Activated CD8-positive, alpha-beta memory T cell treated with anti-CD3 and anti-CD28 coated beads for 36 hours (primary cell): Measurements from ENCODE around the gene TMEM240. TPM values are rescaled to one million over a fixed set of nuclear protein-coding genes. Genes with fewer than 3 reads are reported as not detected.

ENCODE experiments used
- CTCF ChIA-PET: fragments of 350-600 bp; sonication (Branson Sonifier 250); formaldehyde crosslinking; loops from one replicate; lab custom pipeline; 2021; ENCODE audit warnings: antibody characterized with exemption; lab: Charles Lee
- POLR2A ChIA-PET: fragments of 350-600 bp; sonication (Branson Sonifier 250); formaldehyde crosslinking; loops from one replicate; lab custom pipeline; 2021; ENCODE audit warnings: antibody characterized with exemption; lab: Charles Lee
- total RNA-seq, 2 experiments: library from RNA; stranded (reverse); gene quantifications; one replicate each; pipeline ENCODE4 v1.2.3, GENCODE V29; 2021

The TMEM240 gene
- total RNA-seq = under 1 TPM in 1 of 2 experiments, not detected in 1; 0.48 TPM

- POLR2A ChIA-PET = no interaction called here
- CTCF ChIA-PET = no interaction called here
Measured at GRCh38 chr1:1540090-1540817, at the start of gene TMEM240. TMEM240 (minus strand) TSS chr1:1540624; CDS start chr1:1540346, 278 bp downstream.

DNA sequence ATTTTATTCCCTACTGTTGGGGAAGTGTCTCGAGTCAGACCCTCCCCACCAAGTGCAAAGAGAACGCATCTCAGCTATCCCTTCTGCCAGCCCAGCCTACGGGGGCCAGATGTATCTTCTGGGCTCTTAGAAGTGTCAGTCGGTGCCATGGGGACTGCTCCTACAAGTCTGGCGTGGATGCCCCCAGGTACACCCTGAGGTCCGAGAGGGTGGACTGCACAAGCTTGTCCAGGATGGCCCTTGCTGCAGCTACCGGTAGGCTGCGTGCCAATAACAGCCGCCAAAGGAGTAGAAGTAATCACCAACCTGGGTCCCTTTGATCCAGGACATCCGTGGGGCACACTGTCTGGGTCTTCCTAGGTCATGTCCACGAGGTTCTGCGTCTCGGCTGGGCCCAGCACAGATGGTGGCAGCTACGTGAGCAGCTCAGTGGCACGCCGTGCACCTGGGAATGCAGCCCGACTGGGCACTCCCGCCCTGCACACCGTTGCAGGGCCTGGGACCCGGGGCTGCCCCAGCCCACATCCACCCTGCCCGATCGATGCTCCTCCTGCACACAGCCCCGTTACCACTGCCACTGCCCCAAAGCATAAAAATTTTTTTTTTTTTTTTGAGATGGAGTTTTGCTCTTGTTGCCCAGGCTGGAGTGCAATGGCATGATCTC is 43.1 kb upstream of the TMEM240 start:
- ChIA-PET POLR2A (interaction anchor here (0.7 kb wide), 1 partner anchor 21 kb away, joined by 7 read pairs; no protein-coding TSS in a partner anchor), CTCF (no interaction called here)

DNA sequence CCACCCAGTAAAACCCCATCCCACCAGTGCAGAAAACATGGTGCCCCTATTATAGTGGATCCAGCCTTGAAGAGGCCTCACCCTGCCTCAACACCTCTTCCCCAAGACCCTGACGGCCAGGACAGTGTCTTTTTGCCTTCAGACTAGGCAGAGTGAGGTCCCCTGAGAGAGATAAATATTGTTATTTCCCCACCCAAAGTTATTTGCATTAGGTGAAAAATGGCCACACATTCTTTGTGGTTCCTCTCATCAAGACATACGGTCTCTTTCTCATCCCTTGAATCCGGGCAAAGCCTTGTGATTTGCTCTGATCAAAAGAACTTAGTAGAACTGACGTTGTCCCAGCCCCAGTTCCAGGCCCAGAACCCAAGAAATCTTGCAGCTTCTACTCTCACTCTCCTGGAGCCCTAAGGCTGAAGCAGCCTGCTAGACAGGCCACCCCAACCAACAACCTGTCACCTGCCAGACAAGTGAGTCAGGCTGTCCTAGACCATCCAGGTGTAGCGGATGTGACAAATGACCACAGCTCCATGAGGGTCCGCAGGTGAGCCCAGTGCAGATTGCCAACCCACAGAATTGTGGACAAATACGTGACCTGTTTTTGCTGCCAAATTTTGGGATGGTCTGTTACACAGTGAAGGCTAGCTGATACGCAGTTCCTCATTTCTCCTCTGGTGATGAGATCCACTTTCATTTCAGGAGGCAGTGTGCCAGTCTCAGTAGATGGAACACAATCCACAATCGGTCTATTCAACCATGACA is 42.3 kb upstream of the TMEM240 start:
- CTCF ChIA-PET = no interaction called here

GRCh38 chr1:1578371-1578940 is 38.0 kb upstream of the TMEM240 start:
- ChIA-PET POLR2A (no interaction called here), CTCF (no interaction called here)

More for the DNA sequence above, 42.3 kb upstream of the TMEM240 start:
- POLR2A ChIA-PET = no interaction called here

- ChIA-PET POLR2A (no interaction called here), CTCF (no interaction called here)
Measured at GRCh38 chr1:1577367-1578011, 37.1 kb upstream of the TMEM240 start.

- ChIA-PET CTCF (interaction anchor here (1.8 kb wide), 1 partner anchor 41 kb away, joined by 3 read pairs; the partner anchor contains the start of gene MIB2), POLR2A (no interaction called here)
Measured at GRCh38 chr1:1574721-1575537, 34.5 kb upstream of the TMEM240 start, which contains the start of gene SSU72. SSU72 (minus strand) TSS chr1:1574863; CDS start chr1:1574557, 306 bp downstream.

DNA sequence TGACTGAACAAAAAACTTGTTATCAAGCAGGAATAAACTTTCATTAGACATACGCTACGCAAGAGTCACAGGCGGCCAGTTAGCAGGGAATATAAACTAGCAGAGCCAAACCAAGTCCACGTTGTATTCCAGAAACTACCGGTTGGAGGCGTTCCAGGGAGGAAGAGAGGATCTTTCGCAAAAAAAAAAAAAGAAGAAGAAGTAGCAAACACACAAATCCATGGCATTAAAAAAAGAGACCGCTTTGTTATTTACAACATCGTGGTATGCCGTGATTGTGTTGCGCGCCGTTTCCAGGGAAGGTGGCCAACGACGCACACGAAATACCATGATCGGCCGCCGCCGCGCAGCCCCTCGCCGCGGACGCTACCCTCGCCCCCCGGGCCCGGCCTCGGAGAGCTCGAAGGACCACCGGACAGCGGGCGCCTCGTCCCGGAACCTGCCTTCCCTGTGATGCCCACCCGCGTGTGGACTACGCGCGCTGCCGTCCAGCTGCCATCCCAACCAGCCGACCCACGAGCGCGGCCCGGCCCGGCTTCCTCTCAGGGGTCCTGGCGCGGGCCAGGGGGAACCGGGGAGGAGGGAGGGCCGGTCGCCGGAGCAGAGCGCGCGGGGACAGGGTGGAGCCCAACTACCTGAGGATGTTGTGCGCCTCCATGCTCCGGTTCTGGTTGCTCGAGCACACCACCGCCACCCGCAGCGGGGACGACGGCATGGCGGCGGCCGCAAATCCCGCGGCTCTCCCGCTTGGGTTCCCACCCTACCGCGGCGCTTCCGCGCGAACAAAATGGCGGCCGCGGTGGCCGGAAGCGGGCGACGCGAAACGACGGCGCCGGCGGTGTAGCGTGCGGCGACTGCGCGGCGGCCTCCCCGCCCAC is 33.7 kb upstream of the TMEM240 start:
- ChIA-PET CTCF (interaction anchor here (0.6 kb wide), 1 partner anchor 44 kb away, joined by 6 read pairs; no protein-coding TSS in a partner anchor), POLR2A (no interaction called here)

DNA sequence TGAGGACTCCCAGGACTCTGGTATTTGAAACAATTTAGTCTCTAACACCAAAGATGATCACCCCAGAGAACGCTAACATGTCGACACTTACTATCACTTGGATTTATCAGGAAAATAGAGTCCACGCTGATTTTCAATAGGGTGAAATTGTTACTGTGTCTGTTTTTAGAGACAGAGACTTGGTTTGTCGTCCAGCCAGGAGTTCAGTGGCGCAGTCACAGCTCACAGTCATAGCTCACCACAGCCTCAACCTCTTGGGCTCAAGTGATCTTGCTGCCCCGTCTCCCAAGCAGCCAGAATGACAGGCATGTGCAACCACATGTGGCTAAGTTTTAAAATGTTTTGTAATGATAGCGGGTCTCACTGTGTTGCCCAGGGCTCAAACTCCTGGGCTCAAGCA is 28.9 kb upstream of the TMEM240 start:
- POLR2A ChIA-PET = interaction anchor here (0.7 to 1.0 kb wide), 2 partner anchors 13 to 762 kb away, joined by 3 read pairs; no protein-coding TSS in a partner anchor
- CTCF ChIA-PET = no interaction called here

DNA sequence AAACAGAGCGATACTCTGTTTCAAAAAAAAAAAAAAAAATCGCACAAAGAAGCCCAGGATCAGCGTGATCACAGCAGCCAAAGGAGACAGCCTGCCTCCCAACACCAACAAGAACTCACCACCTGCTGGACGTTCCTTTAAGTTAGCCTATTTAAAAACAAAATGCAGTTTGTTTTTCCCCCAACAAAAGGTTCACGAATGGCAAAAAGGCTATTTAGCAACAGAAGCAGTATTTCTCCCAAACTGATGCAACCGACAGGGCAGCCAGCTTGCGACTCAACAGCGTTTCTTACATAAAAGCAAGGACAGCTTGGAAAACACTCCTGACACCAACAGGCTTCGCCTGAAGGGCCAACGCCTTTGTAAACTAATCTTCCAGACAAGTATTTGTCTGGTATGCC is 27.5 kb upstream of the TMEM240 start:
- ChIA-PET CTCF (interaction anchor here (0.7 kb wide), 1 partner anchor 44 kb away, joined by 3 read pairs; no protein-coding TSS in a partner anchor), POLR2A (no interaction called here)

DNA sequence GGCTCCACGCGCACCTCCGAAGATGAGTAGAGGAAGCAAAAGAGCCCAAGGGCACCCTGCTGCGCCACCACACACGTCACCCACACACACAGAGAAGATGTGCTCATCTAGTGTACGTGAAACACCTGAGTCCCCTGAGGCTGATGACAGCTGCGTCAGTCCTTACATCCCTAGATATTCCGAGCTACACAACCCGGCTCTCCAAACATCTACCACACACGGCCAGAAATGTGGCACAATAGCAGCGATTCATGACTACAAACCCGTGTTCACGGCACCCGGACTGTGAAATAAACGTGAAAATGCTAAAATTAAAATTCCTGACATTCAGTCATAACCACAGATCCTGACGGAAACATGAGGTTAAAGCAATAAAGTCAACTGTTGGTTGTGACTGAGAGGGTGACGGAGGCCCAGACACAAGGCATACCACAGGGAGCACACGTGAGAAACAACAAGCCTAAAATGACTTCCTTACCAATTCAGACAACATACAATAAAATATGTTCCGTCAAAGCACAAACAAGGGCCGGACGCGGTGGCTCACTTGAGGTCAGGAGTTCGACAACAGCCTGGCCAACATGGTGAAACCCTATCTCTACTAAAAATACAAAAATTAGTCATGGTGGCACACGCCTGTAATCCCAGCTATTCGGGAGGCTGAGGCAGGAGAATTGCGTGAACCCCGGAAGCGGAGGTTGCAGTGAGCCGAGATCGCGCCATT is 26.9 kb upstream of the TMEM240 start:
- POLR2A ChIA-PET = no interaction called here
- CTCF ChIA-PET = interaction anchor here (0.6 to 0.7 kb wide), 2 partner anchors 44 to 46 kb away, joined by 3 read pairs; no protein-coding TSS in a partner anchor

- CTCF ChIA-PET = interaction anchor here (0.7 kb wide), 1 partner anchor 253 kb away, joined by 3 read pairs; no protein-coding TSS in a partner anchor
- POLR2A ChIA-PET = no interaction called here
Measured at GRCh38 chr1:1565340-1565739, 24.9 kb upstream of the TMEM240 start.

DNA sequence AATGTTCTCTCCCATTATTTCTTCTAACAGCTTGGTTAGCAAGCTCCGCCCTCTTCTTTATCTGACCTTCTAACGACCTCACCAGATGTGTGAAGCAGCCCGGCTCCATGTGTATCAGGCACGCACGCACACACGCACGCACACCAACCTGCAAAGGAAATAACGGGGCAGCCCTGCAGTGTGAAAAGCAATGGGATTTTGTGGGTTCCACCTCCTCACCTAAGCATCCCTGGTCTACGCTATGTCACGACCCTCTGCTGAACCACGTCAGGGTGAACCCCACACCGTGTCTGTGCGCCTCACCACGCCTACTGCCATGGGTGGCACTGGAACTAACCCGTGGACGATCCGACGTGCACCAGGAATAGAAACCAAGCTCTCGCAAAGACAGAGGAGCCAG is 23.8 kb upstream of the TMEM240 start:
- CTCF ChIA-PET = no interaction called here
- POLR2A ChIA-PET = no interaction called here

DNA sequence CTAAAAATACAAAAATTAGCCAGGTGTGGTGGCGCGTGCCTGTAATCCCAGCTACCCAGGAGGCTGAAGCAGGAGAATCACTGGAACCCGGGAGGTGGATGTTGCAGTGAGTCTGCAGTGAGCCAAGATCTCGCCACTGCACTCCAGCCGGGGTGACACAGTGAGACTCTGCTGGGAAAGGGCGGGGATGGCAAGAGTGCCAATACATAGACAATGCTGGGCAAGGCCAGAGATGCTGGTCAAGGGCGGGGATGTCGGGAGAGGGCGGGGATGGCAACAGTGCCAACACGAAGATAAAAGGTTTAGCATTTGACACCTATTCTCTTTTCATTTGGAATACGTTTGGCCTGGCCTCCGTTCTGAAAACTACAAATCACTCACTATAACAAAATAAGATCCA is 23.3 kb upstream of the TMEM240 start:
- ChIA-PET CTCF (no interaction called here), POLR2A (no interaction called here)

- ChIA-PET CTCF (interaction anchor here (0.7 kb wide), 1 partner anchor 1920 kb away, joined by 3 read pairs; no protein-coding TSS in a partner anchor), POLR2A (interaction anchor here (0.6 kb wide), 1 partner anchor 21 kb away, joined by 7 read pairs; no protein-coding TSS in a partner anchor)
Measured at GRCh38 chr1:1562556-1563195, 22.3 kb upstream of the TMEM240 start.

- ChIA-PET CTCF (no interaction called here), POLR2A (no interaction called here)
Measured at GRCh38 chr1:1561801-1562470, 21.5 kb upstream of the TMEM240 start.
